H1 (cell line): Measurements from ENCODE around the gene DENND2D. TPM values are rescaled to one million over a fixed set of nuclear protein-coding genes. Genes with fewer than 3 reads are reported as not detected.

ENCODE experiments used
- CTCF ChIA-PET: fragments of 300-600 bp; sonication (Branson Sonifier 250); formaldehyde crosslinking; loops from one replicate; lab custom pipeline; 2021; ENCODE audit not compliant: partially characterized antibody; lab: Charles Lee
- POLR2A ChIA-PET: fragments of 300-600 bp; sonication (Branson Sonifier 250); formaldehyde crosslinking; loops from one replicate; lab custom pipeline; 2021; ENCODE audit warnings: inconsistent platforms; ENCODE audit not compliant: partially characterized antibody; lab: Charles Lee
- DNase-seq, 2 experiments: peaks; one replicate each; pipeline versions ENCODE4 v3.0.0 to v3.0.0-alpha.2; 2010 to 2022; ENCODE audit warnings: low spot score in 2 of 2, low read depth in 1 of 2, mixed read lengths in 1 of 2
- FAIRE-seq: peaks from 2 replicates; lab custom pipeline; 2011; peaks lifted over from hg19 to GRCh38; lab: Jason Lieb, UNC
- H2AFZ ChIP-seq: 2 replicates; pipeline ENCODE4 v1.8.1; 2012; ENCODE audit warnings: low read length, inconsistent platforms
- H2AK5ac ChIP-seq: 2 replicates; pipeline ENCODE4 v1.6.1; 2013; ENCODE audit warnings: low read depth, low read length
- H2BK120ac ChIP-seq: replicated peaks from 2 replicates; pipeline ENCODE3; 2013; ENCODE audit warnings: low read depth, low read length, inconsistent platforms
- H2BK12ac ChIP-seq: 2 replicates; pipeline ENCODE4 v1.6.1; 2013; ENCODE audit warnings: low read depth, low read length
- H2BK15ac ChIP-seq: 2 replicates; pipeline ENCODE4 v1.6.1; 2013; ENCODE audit warnings: low read length
- H2BK20ac ChIP-seq: 2 replicates; pipeline ENCODE4 v1.6.1; 2013; ENCODE audit warnings: low read length
- H2BK5ac ChIP-seq: 2 replicates; pipeline ENCODE4 v1.6.1; 2013; ENCODE audit warnings: low read depth, low read length
- H3K14ac ChIP-seq: 2 replicates; pipeline ENCODE4 v1.6.1; 2013; ENCODE audit warnings: inconsistent platforms; ENCODE audit not compliant: insufficient read length
- H3K18ac ChIP-seq: 2 replicates; pipeline ENCODE4 v1.6.1; 2013; ENCODE audit warnings: low read length; ENCODE audit errors: extremely low read depth
- H3K23ac ChIP-seq: 2 replicates; pipeline ENCODE4 v1.6.1; 2013; ENCODE audit warnings: inconsistent platforms; ENCODE audit not compliant: insufficient read length
- H3K23me2 ChIP-seq: 2 replicates; pipeline ENCODE4 v1.6.1; 2013; ENCODE audit warnings: low read depth, low read length
- H3K27ac ChIP-seq: 2 replicates; pipeline ENCODE4 v1.6.1; 2011; ENCODE audit warnings: low read depth, low read length, inconsistent platforms
- H3K27me3 ChIP-seq, 4 experiments: replicated peaks in 1 of 4; 1 replicate in 1 of 4; 2 replicates in 3 of 4; pipeline versions ENCODE4 v1.6.1 to v1.8.1; 2011 to 2013; ENCODE audit warnings: low read length in 3 of 4, mild to moderate bottlenecking in 3 of 4, inconsistent platforms in 2 of 4, mixed read lengths in 2 of 4, moderate library complexity in 1 of 4; ENCODE audit not compliant: control insufficient read depth in 3 of 4, insufficient read depth in 3 of 4; ENCODE audit errors: extremely low read depth in 1 of 4
- H3K36me3 ChIP-seq, 4 experiments: 2 replicates each; pipeline versions ENCODE4 v1.6.1 to v1.8.1; 2011 to 2013; ENCODE audit warnings: mild to moderate bottlenecking in 4 of 4, low read length in 3 of 4, moderate library complexity in 2 of 4, control low read depth in 1 of 4, inconsistent platforms in 1 of 4; ENCODE audit not compliant: insufficient read depth in 4 of 4, control insufficient read depth in 2 of 4
- H3K4ac ChIP-seq: replicated peaks from 2 replicates; pipeline ENCODE3; 2013; ENCODE audit warnings: low read length, low read depth, mixed read lengths, inconsistent platforms; ENCODE audit not compliant: insufficient read length
- H3K4me1 ChIP-seq, 4 experiments: replicated peaks in 1 of 4; 1 replicate in 1 of 4; 2 replicates in 3 of 4; pipeline versions ENCODE4 v1.6.1 to v1.8.1; 2011 to 2013; ENCODE audit warnings: low read length in 3 of 4, inconsistent platforms in 2 of 4, mixed read lengths in 1 of 4; ENCODE audit not compliant: insufficient read depth in 4 of 4, control insufficient read depth in 3 of 4
- H3K4me2 ChIP-seq, 2 experiments: 2 replicates each; pipeline versions ENCODE4 v1.6.1 to v1.8.1; 2011 to 2013; ENCODE audit warnings: low read depth in 2 of 2, low read length in 2 of 2, control low read depth in 1 of 2, inconsistent platforms in 1 of 2, mild to moderate bottlenecking in 1 of 2; ENCODE audit not compliant: insufficient read depth in 1 of 2
- H3K4me3 ChIP-seq, 4 experiments: fragments of 200-600, 300-600 bp in 1 of 4; sonication (generic), shearing (Covaris generic), sonication (Bioruptor Twin) in 1 of 4; 2 replicates each; pipeline versions ENCODE4 v1.5.1 to v1.8.1; 2011 to 2016; ENCODE audit warnings: low read length in 4 of 4, low read depth in 3 of 4, control low read depth in 2 of 4, inconsistent platforms in 2 of 4, mild to moderate bottlenecking in 2 of 4, mixed read lengths in 1 of 4, moderate library complexity in 1 of 4; ENCODE audit not compliant: insufficient read depth in 2 of 4; ENCODE audit errors: extremely low read depth in 1 of 4
- H3K56ac ChIP-seq: replicated peaks from 2 replicates; pipeline ENCODE3; 2013; ENCODE audit warnings: low read depth, mild to moderate bottlenecking, mixed read lengths, low read length, inconsistent platforms; ENCODE audit not compliant: insufficient read length
- H3K79me1 ChIP-seq: 2 replicates; pipeline ENCODE4 v1.6.1; 2013; ENCODE audit warnings: low read depth, low read length, control low read depth
- H3K79me2 ChIP-seq, 2 experiments: 2 replicates each; pipeline versions ENCODE4 v1.6.1 to v1.8.1; 2012 to 2013; ENCODE audit warnings: low read length in 2 of 2, mild to moderate bottlenecking in 2 of 2, inconsistent platforms in 1 of 2; ENCODE audit not compliant: insufficient read depth in 2 of 2, control insufficient read depth in 1 of 2
- H3K9ac ChIP-seq, 4 experiments: replicated peaks in 1 of 4; 1 replicate in 1 of 4; 2 replicates in 3 of 4; pipeline versions ENCODE4 v1.6.1 to v1.8.1; 2011 to 2013; ENCODE audit warnings: low read depth in 3 of 4, low read length in 3 of 4, control low read depth in 2 of 4, mild to moderate bottlenecking in 2 of 4, moderate library complexity in 2 of 4, inconsistent platforms in 1 of 4; ENCODE audit errors: extremely low read depth in 1 of 4
- H3K9me3 ChIP-seq, 2 experiments: 2 replicates each; pipeline versions ENCODE4 v1.6.1 to v1.8.1; 2012 to 2013; ENCODE audit warnings: mild to moderate bottlenecking in 2 of 2, moderate library complexity in 2 of 2, control low read depth in 1 of 2, inconsistent platforms in 1 of 2, low read depth in 1 of 2, low read length in 1 of 2, mixed read lengths in 1 of 2; ENCODE audit not compliant: insufficient read depth in 2 of 2
- H4K20me1 ChIP-seq, 2 experiments: replicated peaks in 1 of 2; 2 replicates each; pipeline versions ENCODE3 to v1.8.1; 2011 to 2013; ENCODE audit warnings: inconsistent platforms in 2 of 2, low read length in 2 of 2, mild to moderate bottlenecking in 1 of 2; ENCODE audit not compliant: insufficient read depth in 2 of 2, control insufficient read depth in 1 of 2
- H4K5ac ChIP-seq: 2 replicates; pipeline ENCODE4 v1.6.1; 2013; ENCODE audit warnings: low read length, low read depth, mixed read lengths, inconsistent platforms; ENCODE audit not compliant: insufficient read length
- H4K8ac ChIP-seq: 2 replicates; pipeline ENCODE4 v1.8.0; 2013; ENCODE audit warnings: mild to moderate bottlenecking, moderate library complexity, low read length, inconsistent platforms; ENCODE audit not compliant: insufficient read depth; ENCODE audit errors: extremely low read depth
- H4K91ac ChIP-seq: replicated peaks from 2 replicates; pipeline ENCODE3; 2013; ENCODE audit warnings: low read length, mixed read lengths, inconsistent platforms; ENCODE audit not compliant: insufficient read length
- CREB1 ChIP-seq: IDR thresholded peaks from 2 replicates; pipeline ENCODE4 v1.6.1; 2012; ENCODE audit warnings: inconsistent platforms
- EGR1 ChIP-seq: IDR thresholded peaks from 2 replicates; pipeline ENCODE4 v1.6.1; 2011; ENCODE audit warnings: low read depth, low read length, borderline replicate concordance
- HDAC2 ChIP-seq, 2 experiments: fragments of 300-600 bp in 1 of 2; sonication (generic) in 1 of 2; IDR thresholded peaks; 2 replicates each; pipeline ENCODE4 v1.6.1; 2011 to 2012; ENCODE audit warnings: low read depth in 2 of 2, low read length in 2 of 2, mild to moderate bottlenecking in 2 of 2, moderate library complexity in 2 of 2, borderline replicate concordance in 1 of 2, inconsistent platforms in 1 of 2
- JUN ChIP-seq: IDR thresholded peaks from 2 replicates; pipeline ENCODE4 v1.6.1; 2011; ENCODE audit warnings: low read depth, mild to moderate bottlenecking, improper control_type of control experiment, low read length
- KDM1A ChIP-seq: fragments of 200-600, 300-600 bp; sonication (generic); IDR thresholded peaks from 2 replicates; pipeline ENCODE4 v1.7.1; 2016; ENCODE audit warnings: mild to moderate bottlenecking, low read length, borderline replicate concordance
- NRF1 ChIP-seq: IDR thresholded peaks from 2 replicates; pipeline ENCODE4 v1.6.1; 2011; ENCODE audit warnings: mild to moderate bottlenecking, low read depth, low read length, improper control_type of control experiment
- RXRA ChIP-seq: IDR thresholded peaks from 2 replicates; pipeline ENCODE4 v1.6.1; 2011; ENCODE audit warnings: low read depth, mild to moderate bottlenecking, low read length, moderate library complexity; ENCODE audit not compliant: insufficient read depth
- SIRT6 ChIP-seq: IDR thresholded peaks from one replicate; pipeline ENCODE4 v1.7.1; 2012; ENCODE audit warnings: low read length, inconsistent platforms
- TAF1 ChIP-seq: IDR thresholded peaks from 2 replicates; pipeline ENCODE4 v1.6.1; 2011; ENCODE audit warnings: mild to moderate bottlenecking, low read depth, low read length
- TEAD4 ChIP-seq: IDR thresholded peaks from 2 replicates; pipeline ENCODE4 v1.6.1; 2012; ENCODE audit warnings: low read depth, low read length, inconsistent platforms, mixed read lengths
- polyA plus RNA-seq, 7 experiments: library from polyadenylated mRNA; depleted of rRNA in 3 of 7; stranded (reverse) in 5 of 7; unstranded in 2 of 7; fragments of >200 nt in 5 of 7; fragments of 200-250 nt in 2 of 7; gene quantifications; 1 replicate in 5 of 7; 2 replicates in 1 of 7; 4 replicates in 1 of 7; pipeline versions ENCODE4 v1.2.1 to v1.2.3, GENCODE V29; 2011 to 2013; ENCODE audit warnings: missing spikeins in 2 of 7, mixed read lengths in 2 of 7
- total RNA-seq: library from RNA; stranded (reverse); fragmentation: NEBNext Ultra II Directional; extraction: Animal tissue kit (Norgen Biotek cat#: 25700); gene quantifications from 2 replicates; pipeline ENCODE4 v1.2.1, GENCODE V29; 2021
- TF ChIP-seq, protein P1 (sequence below), 3 experiments: IDR thresholded peaks; 1 replicate in 2 of 3; 2 replicates in 1 of 3; pipeline versions ENCODE4 v1.5.1 to v1.6.1; 2011; ENCODE audit warnings: low read length in 3 of 3, mild to moderate bottlenecking in 3 of 3, inconsistent platforms in 2 of 3, low read depth in 1 of 3, moderate library complexity in 1 of 3; ENCODE audit not compliant: insufficient read depth in 1 of 3; ENCODE audit errors: control extremely low read depth in 1 of 3
- TF ChIP-seq, protein P2 (sequence below): IDR thresholded peaks from 2 replicates; pipeline ENCODE4 v1.6.1; 2012; ENCODE audit warnings: low read length, inconsistent platforms

Gene DENND2D
- total and polyA plus RNA-seq, 2 of the 8 experiments (the other 6 are each of a cell fraction or from before 2014, with no cell fraction given), result 0.58 to 1.6 TPM

GRCh38 chr1:111172463-111172862 lies 28.0 kb downstream of the DENND2D start:
- Histone ChIP-seq H3K27ac (no peak overlapping the region), H4K20me1 (peaks cover 0 to 2% of the 10 kb centered on the region in 2 experiments), H3K4ac (no peak overlapping the region), H4K91ac (no peak overlapping the region), H2BK15ac (no peak overlapping the region), H3K4me2 (no peak overlapping the region), H2BK5ac (no peak overlapping the region), H3K9ac (no peak overlapping the region), H3K18ac (no peak overlapping the region), H2AFZ (no peak overlapping the region), H3K4me1 (no peaks in the 10 kb centered on the region), H3K56ac (no peak overlapping the region), H2BK120ac (no peak overlapping the region), H2BK12ac (no peak overlapping the region), H2AK5ac (no peak overlapping the region), H2BK20ac (no peak overlapping the region), H3K14ac (no peak overlapping the region), H4K5ac (no peak overlapping the region), H4K8ac (no peak overlapping the region), H3K23ac (no peak overlapping the region), H3K23me2 (no peaks in the 10 kb centered on the region), H3K36me3 (peaks cover 0 to 23% (median 4%) of the 10 kb centered on the region in 4 experiments; a peak in 3 of 8 replicates), H3K79me1 (no peaks in the 10 kb centered on the region), H3K79me2 (no peaks in the 10 kb centered on the region), H3K4me3 (no peak overlapping the region), H3K9me3 (no peaks in the 10 kb centered on the region), H3K27me3 (no peaks in the 10 kb centered on the region)
- FAIRE-seq, result no peak
- POLR2A ChIA-PET, result no interaction called here
- CTCF ChIA-PET, result no interaction called here
- DNase-seq, result no peak
- TF ChIP-seq NRF1 (no peak), JUN (no peak), SIRT6 (no peak), TAF1 (no peak), TEAD4 (no peak), KDM1A (no peak), CREB1 (no peak), RXRA (no peak), HDAC2 (IDR thresholded peaks at IDR 0.05; ENCODE audit: borderline replicate concordance in 1 of 2, low read depth in 2 of 2, low read length in 2 of 2) (no peak), EGR1 (no peak)
- TF ChIP-seq, protein P1, sequence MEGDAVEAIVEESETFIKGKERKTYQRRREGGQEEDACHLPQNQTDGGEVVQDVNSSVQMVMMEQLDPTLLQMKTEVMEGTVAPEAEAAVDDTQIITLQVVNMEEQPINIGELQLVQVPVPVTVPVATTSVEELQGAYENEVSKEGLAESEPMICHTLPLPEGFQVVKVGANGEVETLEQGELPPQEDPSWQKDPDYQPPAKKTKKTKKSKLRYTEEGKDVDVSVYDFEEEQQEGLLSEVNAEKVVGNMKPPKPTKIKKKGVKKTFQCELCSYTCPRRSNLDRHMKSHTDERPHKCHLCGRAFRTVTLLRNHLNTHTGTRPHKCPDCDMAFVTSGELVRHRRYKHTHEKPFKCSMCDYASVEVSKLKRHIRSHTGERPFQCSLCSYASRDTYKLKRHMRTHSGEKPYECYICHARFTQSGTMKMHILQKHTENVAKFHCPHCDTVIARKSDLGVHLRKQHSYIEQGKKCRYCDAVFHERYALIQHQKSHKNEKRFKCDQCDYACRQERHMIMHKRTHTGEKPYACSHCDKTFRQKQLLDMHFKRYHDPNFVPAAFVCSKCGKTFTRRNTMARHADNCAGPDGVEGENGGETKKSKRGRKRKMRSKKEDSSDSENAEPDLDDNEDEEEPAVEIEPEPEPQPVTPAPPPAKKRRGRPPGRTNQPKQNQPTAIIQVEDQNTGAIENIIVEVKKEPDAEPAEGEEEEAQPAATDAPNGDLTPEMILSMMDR (IDR thresholded peaks at IDR 0.05; ENCODE audit: control extremely low read depth in 1 of 3, insufficient read depth in 1 of 3, low read depth in 1 of 3, low read length in 3 of 3), result no peak
- TF ChIP-seq, protein P2, sequence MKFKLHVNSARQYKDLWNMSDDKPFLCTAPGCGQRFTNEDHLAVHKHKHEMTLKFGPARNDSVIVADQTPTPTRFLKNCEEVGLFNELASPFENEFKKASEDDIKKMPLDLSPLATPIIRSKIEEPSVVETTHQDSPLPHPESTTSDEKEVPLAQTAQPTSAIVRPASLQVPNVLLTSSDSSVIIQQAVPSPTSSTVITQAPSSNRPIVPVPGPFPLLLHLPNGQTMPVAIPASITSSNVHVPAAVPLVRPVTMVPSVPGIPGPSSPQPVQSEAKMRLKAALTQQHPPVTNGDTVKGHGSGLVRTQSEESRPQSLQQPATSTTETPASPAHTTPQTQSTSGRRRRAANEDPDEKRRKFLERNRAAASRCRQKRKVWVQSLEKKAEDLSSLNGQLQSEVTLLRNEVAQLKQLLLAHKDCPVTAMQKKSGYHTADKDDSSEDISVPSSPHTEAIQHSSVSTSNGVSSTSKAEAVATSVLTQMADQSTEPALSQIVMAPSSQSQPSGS, result no peak
